Right cardiac atrium (tissue), 5 donors: Measurements from ENCODE around the gene SP3. TPM values are rescaled to one million over a fixed set of nuclear protein-coding genes. Genes with fewer than 3 reads are reported as not detected.
A peak's percentile ranks its signal among the peaks of the same experiment; 100 is the strongest.

Source experiments
- ATAC-seq, 2 donors: fragments of 200-7000 bp; cut with Tn5 transposase; one replicate each; pipeline versions ENCODE4 v1.8.0 to v1.9.1; 2020; ENCODE audit warnings: moderate library complexity in 2 of 2, mild to moderate bottlenecking in 1 of 2
- DNase-seq, 3 donors: peaks; one replicate each; pipeline ENCODE4 v3.0.0-alpha.2; 2020
- H3K27ac ChIP-seq: one replicate; pipeline ENCODE4 v1.5.1; 2013; ENCODE audit warnings: mild to moderate bottlenecking, low read length, control low read depth, moderate library complexity
- H3K27me3 ChIP-seq: one replicate; pipeline ENCODE4 v1.6.1; 2013; ENCODE audit not compliant: control insufficient read depth, insufficient read depth
- H3K4me1 ChIP-seq: one replicate; pipeline ENCODE4 v1.6.1; 2013; ENCODE audit warnings: low read length; ENCODE audit not compliant: control insufficient read depth, insufficient read depth
- H3K4me3 ChIP-seq: one replicate; pipeline ENCODE4 v1.5.1; 2013; ENCODE audit warnings: low read length, control low read depth
- H3K9me3 ChIP-seq: one replicate; pipeline ENCODE4 v1.6.1; 2013; ENCODE audit warnings: low read length; ENCODE audit not compliant: control insufficient read depth
- WGBS: extraction: QIAGEN DNeasy Blood & Tissue Kit; methylation state at CpG from one replicate; pipeline ENCODE4 v1.1.7; 2013; 5-methylcytosine and 5-hydroxymethylcytosine counted together
- intact Hi-C, 4 donors: fragments of 100-400 bp; cut with DNase I; formaldehyde crosslinking; loops; one replicate each; pipeline versions ENCODE4 v1.11.0 to v1.14.0; 2022 to 2023
- polyA plus RNA-seq: library from polyadenylated mRNA; stranded (reverse); fragments of 200-250 nt; gene quantifications from one replicate; pipeline ENCODE4 v1.2.3, GENCODE V29; 2013
- total RNA-seq, 4 donors: library from RNA; stranded (reverse); fragmentation: NEBNext Ultra II Directional; extraction: Animal tissue kit (Norgen Biotek cat#: 25700); gene quantifications; one replicate each; pipeline ENCODE4 v1.2.1, GENCODE V29; 2021
- donor health status: healthy with polysubstance abuse.
- donor health status: DM: no; HTN: yes; CAD: no.
- donor health status: DM: no; HTN: no; CAD: no.
- donor health status: DM: no; HTN: yes; CAD: no; lungs with severe emphysema.
- donor health status: DM: yes; HTN: yes; CAD: no.

Gene SP3
- total and polyA plus RNA-seq, 5 donors, result 14.9 to 52.2 (median 46.7) TPM

DNA sequence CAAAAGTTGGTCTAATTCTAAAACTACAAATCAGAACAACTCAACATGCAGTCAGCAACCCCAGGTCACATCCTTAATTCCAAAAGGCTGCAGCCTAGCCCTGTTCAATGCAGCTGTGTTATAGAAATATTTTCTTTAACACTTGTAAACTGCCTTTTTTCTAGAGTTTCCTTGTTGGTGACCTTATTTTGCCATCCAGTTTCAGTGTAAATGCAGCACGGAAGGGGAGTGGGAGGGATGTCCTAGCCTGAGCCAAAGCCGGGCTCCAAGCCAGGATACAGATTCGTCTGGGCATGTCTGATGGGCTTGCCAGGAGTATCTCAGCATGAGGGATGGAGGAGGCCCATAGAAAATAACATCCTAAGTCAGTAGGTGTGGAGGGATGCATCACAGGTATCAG is 17.7 kb upstream of the SP3 start:
- intact Hi-C loops, result loop anchor here in 1 of 4 donors (10.0 kb wide), 1 partner anchor 52 kb away; no protein-coding TSS in a partner anchor
- WGBS, result 13% methylated on average over 3 of the region's 3 CpGs
- no peaks in the 10 kb centered on the region for H3K27me3 ChIP-seq
- DNase-seq, result peak; percentile 44 to 80 (median 79)
- ATAC-seq, result peak; percentile 67 to 74
- H3K4me3 ChIP-seq, result no peak overlapping the region
- H3K27ac ChIP-seq, result no peak overlapping the region
- peaks cover 9% of the 10 kb centered on the region for H3K4me1 ChIP-seq
- no peaks in the 10 kb centered on the region for H3K9me3 ChIP-seq

DNA sequence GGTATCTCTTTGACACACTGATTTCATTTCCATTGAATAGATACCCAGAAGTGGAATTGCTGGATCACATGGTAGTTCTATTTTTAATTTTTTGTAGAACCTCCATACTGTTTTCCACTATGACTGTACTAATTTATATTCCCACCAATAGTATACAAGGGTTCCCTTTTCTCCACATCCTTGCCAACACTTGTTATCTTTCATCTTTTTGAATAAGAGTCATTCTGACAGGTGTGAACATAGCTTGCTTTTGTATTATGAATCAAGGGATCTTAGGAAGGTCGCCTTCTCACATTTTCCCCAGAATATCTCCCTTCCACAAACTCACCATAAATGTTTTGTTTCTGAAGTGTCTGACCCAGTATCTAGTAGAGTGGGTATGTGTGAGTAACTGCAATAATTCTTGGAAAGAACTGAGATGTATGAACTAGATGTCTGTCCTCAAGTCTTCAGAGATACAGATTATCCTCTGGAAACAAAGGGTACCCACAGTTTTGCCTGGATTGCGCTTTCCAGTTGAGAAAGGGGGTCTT is 17.1 kb upstream of the SP3 start:
- H3K27ac ChIP-seq, result no peak overlapping the region
- H3K9me3 ChIP-seq, result no peaks in the 10 kb centered on the region

DNA sequence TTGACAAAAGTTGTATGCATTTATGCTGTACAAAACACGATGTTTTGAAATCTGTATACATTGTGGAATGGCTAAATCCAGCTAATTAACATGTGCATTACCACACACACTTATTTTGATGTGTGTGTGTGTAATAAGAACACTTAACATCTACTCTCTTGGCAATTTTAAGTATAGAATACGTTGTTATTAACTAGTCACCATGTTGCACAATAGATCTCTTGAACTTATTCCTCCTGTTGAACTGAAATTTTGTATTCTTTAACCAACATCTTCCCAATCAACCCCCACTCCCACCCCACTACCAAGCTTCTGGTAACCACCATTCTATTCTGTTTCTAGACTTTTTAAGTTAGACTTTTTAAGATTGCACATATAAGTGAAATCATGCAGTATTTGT is 16.3 kb upstream of the SP3 start:
- intact Hi-C loops, result loop anchor here in 1 of 4 donors (10.0 kb wide), 1 partner anchor 53 kb away; no protein-coding TSS in a partner anchor
- ATAC-seq, result no peak
- no peak for DNase-seq
- Histone ChIP-seq H3K4me1 (peaks cover 9% of the 10 kb centered on the region), H3K27me3 (no peaks in the 10 kb centered on the region), H3K9me3 (no peaks in the 10 kb centered on the region), H3K4me3 (no peak overlapping the region), H3K27ac (no peak overlapping the region)
- WGBS, result 93% methylated on average over 2 of the region's 2 CpGs

More for the DNA sequence above, 17.1 kb upstream of the SP3 start:
- Histone ChIP-seq H3K27me3 (no peaks in the 10 kb centered on the region), H3K4me3 (no peak overlapping the region), H3K4me1 (peaks cover 9% of the 10 kb centered on the region)
- ATAC-seq (no peak), DNase-seq (no peak)
- intact Hi-C loops, result loop anchor here in 1 of 4 donors (10.0 kb wide), 1 partner anchor 53 kb away; no protein-coding TSS in a partner anchor
- WGBS, result 91% methylated on average over 2 of the region's 2 CpGs

DNA sequence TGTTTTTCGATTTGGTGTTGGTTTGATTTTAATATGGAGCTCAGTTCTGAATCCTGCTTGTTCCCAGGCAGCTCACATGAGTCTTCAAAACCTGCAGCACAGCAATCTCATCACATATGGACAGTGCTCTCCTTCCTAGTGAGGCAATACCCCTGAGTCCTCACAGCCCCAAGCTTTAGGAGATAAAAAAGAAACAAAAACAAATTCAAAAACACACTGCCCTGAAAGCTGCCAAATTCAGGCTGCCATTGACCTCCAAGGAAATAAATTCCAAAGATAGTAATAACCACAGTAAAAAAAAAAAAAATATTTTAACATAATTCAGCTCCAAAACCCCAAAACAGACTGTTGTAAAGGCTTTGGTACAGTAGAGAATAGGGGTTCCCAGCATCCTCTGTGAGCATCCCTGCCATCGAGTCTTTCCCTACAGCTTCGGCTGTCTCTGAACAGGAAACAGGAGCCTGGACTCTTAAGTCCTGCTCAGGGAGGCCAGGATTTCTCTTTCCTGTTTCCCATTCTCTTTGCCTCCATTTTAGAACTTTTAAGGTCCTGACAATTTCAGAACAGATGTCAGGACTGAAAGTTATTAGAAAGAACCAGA is 14.7 kb upstream of the SP3 start:
- H3K9me3 ChIP-seq, result no peaks in the 10 kb centered on the region
- intact Hi-C loops, result loop anchor here in 1 of 4 donors (10.0 kb wide), 1 partner anchor 55 kb away; no protein-coding TSS in a partner anchor
- H3K27ac ChIP-seq, result no peak overlapping the region
- no peak for DNase-seq
- ATAC-seq, result peak in 1 of 2 donors; percentile 67
- 43% methylated on average over 3 of the region's 3 CpGs for WGBS
- H3K4me3 ChIP-seq, result no peak overlapping the region
- no peaks in the 10 kb centered on the region for H3K27me3 ChIP-seq
- H3K4me1 ChIP-seq, result peaks cover 9% of the 10 kb centered on the region

DNA sequence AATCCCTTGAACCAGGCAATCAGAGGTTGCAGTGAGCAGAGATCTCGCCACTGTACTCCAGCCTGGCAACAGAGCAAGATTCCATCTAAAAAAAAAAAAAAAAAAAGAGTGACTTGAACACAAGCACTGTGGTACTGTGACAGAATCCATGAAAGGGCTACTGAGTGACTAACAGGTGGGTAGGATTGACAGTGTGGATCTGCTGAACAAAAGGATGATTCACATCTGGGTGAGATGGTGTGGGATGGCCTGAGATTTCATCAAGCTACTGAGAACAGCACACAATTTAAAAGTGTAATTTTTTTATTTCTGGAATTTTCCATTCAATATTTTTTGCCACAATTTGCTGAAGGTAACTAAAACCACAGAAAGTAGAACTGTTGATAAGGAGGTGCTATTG is 13.3 kb upstream of the SP3 start:
- DNase-seq (no peak), ATAC-seq (no peak)
- Histone ChIP-seq H3K4me3 (no peak overlapping the region), H3K27ac (no peak overlapping the region), H3K9me3 (no peaks in the 10 kb centered on the region), H3K4me1 (peaks cover 9% of the 10 kb centered on the region), H3K27me3 (no peaks in the 10 kb centered on the region)
- intact Hi-C loops, result no loop called here
- 91% methylated on average over 1 of the region's 1 CpG for WGBS

DNA sequence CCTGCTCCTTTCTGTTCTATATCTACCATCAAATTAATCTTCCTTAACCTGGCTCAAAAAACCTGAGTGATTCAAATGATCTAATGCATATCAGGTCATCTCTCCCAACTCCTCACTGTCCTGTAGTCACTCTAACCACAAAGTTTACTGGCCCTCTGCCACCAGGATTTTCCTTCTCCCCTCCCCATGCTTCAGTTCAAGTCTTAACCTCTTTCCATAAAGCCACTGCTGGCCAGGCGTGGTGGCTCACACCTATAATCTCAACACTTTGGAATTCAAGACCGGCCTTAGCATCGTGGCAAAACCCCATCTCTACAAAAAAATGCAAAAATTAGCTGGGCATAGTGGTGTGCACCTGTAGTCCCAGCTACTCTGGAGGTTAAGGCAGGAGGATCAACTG is 7.5 kb upstream of the SP3 start:
- Histone ChIP-seq H3K9me3 (no peaks in the 10 kb centered on the region), H3K27ac (no peak overlapping the region), H3K4me1 (no peaks in the 10 kb centered on the region), H3K27me3 (no peaks in the 10 kb centered on the region), H3K4me3 (no peak overlapping the region)
- DNase-seq (no peak), ATAC-seq (no peak)
- intact Hi-C loops, result no loop called here
- 81% methylated on average over 3 of the region's 3 CpGs for WGBS

DNA sequence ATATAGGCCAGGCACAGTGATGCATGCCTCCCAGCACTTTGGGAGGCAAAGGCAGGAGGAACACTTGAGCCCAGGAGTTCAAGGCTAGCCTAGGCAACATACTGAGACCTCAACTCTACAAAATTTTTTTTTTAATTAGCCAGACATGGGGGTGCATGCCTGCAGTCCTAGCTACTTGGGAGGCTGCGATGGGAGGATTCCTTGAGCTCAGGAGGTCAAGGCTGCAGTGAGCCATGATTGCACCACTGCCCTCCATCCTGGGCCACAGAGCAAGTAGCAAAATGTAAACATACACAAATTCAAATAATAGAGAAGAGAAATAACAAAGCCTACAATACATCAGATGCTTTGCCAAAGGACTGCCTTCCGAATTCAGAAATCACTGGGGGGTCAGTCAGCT is 7.0 kb upstream of the SP3 start:
- WGBS, result 91% methylated on average over 2 of the region's 2 CpGs
- DNase-seq (no peak), ATAC-seq (no peak)
- H3K4me3 ChIP-seq, result no peak overlapping the region
- H3K4me1 ChIP-seq, result no peaks in the 10 kb centered on the region
- intact Hi-C loops, result no loop called here
- no peaks in the 10 kb centered on the region for H3K27me3 ChIP-seq
- H3K27ac ChIP-seq, result no peak overlapping the region
- no peaks in the 10 kb centered on the region for H3K9me3 ChIP-seq

DNA sequence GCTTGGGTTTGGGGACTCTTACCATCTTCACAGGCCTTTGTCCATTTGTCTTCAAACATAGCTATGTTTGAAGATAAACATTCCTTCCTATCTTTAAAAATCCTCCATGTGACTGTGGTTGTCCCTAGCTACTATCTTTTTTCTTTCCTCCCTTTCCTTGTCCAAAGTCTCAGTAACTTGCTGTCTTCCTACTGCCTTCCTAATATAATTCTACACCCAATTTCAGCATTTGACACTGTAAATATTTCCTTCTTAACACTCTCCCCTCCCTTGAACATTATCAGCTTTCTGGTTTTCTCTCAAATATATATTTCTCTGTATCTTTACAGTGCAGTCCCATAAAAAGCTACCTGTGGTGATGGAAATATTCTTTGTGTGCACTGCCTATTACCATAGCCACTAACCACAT is 5.3 kb upstream of the SP3 start:
- Histone ChIP-seq H3K27ac (no peak overlapping the region), H3K9me3 (no peaks in the 10 kb centered on the region), H3K4me3 (no peak overlapping the region), H3K27me3 (no peaks in the 10 kb centered on the region), H3K4me1 (no peaks in the 10 kb centered on the region)
- DNase-seq, result no peak
- intact Hi-C loops, result no loop called here
- no peak for ATAC-seq

DNA sequence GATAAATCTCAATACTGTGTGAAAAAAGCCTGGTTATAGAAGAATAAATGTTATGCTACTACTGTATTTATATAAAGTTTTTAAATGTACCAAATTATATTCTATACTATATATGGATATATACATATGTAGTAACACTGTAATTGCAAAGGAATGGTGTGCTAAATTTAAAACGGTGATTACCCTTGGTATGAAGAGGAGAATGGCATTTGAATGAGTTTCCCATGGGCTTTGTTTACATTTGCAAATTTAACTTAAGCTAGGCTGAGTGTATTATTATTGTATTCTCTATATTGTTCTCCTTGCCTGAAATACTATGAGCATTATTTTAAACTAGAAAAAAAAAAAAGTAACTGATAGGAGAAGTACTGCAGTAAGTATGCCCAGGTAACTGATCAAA is 4.7 kb upstream of the SP3 start:
- 34% methylated on average over 1 of the region's 1 CpG for WGBS

DNA sequence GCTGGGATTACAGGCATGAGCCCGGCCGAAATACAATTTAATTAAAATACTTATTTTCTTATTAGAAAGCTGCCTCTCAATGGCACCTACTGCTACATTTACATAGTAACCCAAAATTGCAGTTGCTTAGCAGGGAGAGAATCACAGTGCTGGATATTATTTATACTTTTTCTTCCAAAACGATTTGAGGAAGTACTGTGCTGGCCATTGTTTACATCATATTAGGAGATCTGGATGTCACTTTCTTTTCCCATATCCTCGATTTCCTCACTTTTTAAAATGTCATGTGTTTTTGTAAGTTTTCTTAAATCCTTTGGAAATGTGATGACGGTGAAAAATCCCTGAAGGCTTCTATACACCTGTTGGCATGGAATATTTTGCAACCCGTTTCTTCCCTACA is 3.4 kb upstream of the SP3 start:
- no peaks in the 10 kb centered on the region for H3K27me3 ChIP-seq
- H3K4me1 ChIP-seq, result no peaks in the 10 kb centered on the region
- no peak overlapping the region for H3K27ac ChIP-seq
- intact Hi-C loops, result loop anchor here in 2 of 4 donors (10.0 kb wide), 2 partner anchors 56 to 66 kb away; no protein-coding TSS in a partner anchor
- DNase-seq (no peak), ATAC-seq (no peak)
- WGBS, result 79% methylated on average over 6 of the region's 6 CpGs
- H3K9me3 ChIP-seq, result no peaks in the 10 kb centered on the region
- no peak overlapping the region for H3K4me3 ChIP-seq

More for the DNA sequence above, 4.7 kb upstream of the SP3 start:
- H3K27ac ChIP-seq, result no peak overlapping the region
- no peaks in the 10 kb centered on the region for H3K4me1 ChIP-seq
- no peak for DNase-seq
- no peaks in the 10 kb centered on the region for H3K9me3 ChIP-seq
- no peak overlapping the region for H3K4me3 ChIP-seq
- no peak for ATAC-seq
- intact Hi-C loops, result loop anchor here in 2 of 4 donors (10.0 kb wide), 2 partner anchors 55 to 65 kb away; no protein-coding TSS in a partner anchor
- H3K27me3 ChIP-seq, result no peaks in the 10 kb centered on the region

DNA sequence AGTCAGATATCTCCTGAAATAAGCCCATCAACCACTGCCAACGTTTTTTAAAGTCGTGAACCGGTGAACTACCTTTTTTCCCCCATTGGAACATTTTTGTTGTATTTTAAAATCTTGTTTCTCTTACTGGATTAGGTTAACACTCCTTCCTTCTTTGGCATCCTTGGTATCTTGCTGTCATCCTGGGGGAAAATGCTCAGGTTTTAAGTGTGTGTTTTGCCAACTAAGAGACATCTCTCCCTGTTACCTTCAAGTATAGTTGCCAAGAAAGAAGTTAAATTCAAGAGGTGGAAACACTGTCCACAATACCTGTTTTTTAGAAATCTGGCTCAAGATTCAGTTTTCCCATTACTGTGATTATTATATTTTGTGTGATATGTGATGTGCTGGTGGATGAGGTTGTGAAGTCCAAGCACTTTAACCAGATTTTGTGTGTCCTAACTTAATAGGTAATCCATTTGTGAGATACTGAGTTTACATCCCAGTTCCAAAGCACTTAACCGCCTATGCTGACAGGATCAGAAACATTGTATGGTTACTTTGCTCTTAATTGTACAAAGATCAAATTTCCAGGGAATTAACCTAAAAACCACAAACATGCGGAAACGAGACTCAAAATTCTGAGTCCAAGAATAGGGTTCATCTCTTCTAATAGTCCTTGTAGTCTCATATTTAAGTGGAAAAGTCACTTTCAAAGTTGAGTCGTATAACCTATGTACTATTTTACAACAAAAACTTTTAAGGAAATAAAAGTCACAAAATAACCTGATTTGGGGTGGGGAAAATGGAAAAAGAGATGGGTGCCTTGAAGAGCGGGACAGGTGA is 1.3 kb upstream of the SP3 start:
- Histone ChIP-seq H3K27me3 (no peaks in the 10 kb centered on the region), H3K27ac (peak overlapping the region; percentile 100), H3K4me3 (peak overlapping the region; percentile 96), H3K9me3 (no peaks in the 10 kb centered on the region), H3K4me1 (peaks cover 2% of the 10 kb centered on the region)
- ATAC-seq (no peak), DNase-seq (no peak)
- WGBS, result 57% methylated on average over 8 of the region's 8 CpGs
- intact Hi-C loops, result loop anchor here in 2 of 4 donors (10.0 kb wide), 2 partner anchors 58 to 68 kb away; no protein-coding TSS in a partner anchor
